HEK293 (cell line): ENCODE measurements around the gene LCN9.

ENCODE experiments used
- ZFP3 ChIP-seq: fragments of 450-650 bp; formaldehyde crosslinking; IDR thresholded peaks from 2 replicates; pipeline ENCODE4 v1.5.1; 2016; ENCODE audit warnings: low read depth, missing biosample characterization, missing genetic modification characterization
- ZNF138 ChIP-seq: fragments of 450-650 bp; formaldehyde crosslinking; IDR thresholded peaks from 2 replicates; pipeline ENCODE4 v1.5.1; 2016; ENCODE audit warnings: missing biosample characterization, missing genetic modification characterization, borderline replicate concordance
- ZNF221 ChIP-seq: fragments of 450-650 bp; formaldehyde crosslinking; IDR thresholded peaks from 2 replicates; pipeline ENCODE4 v1.5.1; 2017; ENCODE audit warnings: missing biosample characterization, missing genetic modification characterization, borderline replicate concordance
- ZNF24 ChIP-seq: fragments of 450-650 bp; formaldehyde crosslinking; IDR thresholded peaks from 2 replicates; pipeline ENCODE4 v1.5.1; 2016; ENCODE audit warnings: missing biosample characterization, missing genetic modification characterization
- ZNF501 ChIP-seq: fragments of 450-650 bp; formaldehyde crosslinking; IDR thresholded peaks from 2 replicates; pipeline ENCODE4 v1.5.1; 2016; ENCODE audit warnings: missing biosample characterization, missing genetic modification characterization
- ZNF549 ChIP-seq: fragments of 450-650 bp; IDR thresholded peaks from 2 replicates; pipeline ENCODE4 v1.5.1; 2018; ENCODE audit warnings: missing biosample characterization, missing genetic modification characterization, mild to moderate bottlenecking, inconsistent platforms, moderate library complexity
- ZNF747 ChIP-seq: fragments of 450-650 bp; formaldehyde crosslinking; IDR thresholded peaks from 2 replicates; pipeline ENCODE4 v1.5.1; 2016; ENCODE audit warnings: missing biosample characterization, missing genetic modification characterization
- ZSCAN23 ChIP-seq: fragments of 450-650 bp; formaldehyde crosslinking; IDR thresholded peaks from 2 replicates; pipeline ENCODE4 v1.5.1; 2016; ENCODE audit warnings: missing biosample characterization, missing genetic modification characterization
- TF ChIP-seq, protein P1 (sequence below): fragments of 450-650 bp; formaldehyde crosslinking; IDR thresholded peaks from 2 replicates; pipeline ENCODE4 v1.5.1; 2016; ENCODE audit warnings: missing biosample characterization, missing genetic modification characterization
- TF ChIP-seq, protein P2 (sequence below): IDR thresholded peaks from 2 replicates; pipeline ENCODE4 v1.6.1; 2011; ENCODE audit warnings: mild to moderate bottlenecking, low read depth, low read length, borderline replicate concordance
- TF ChIP-seq, protein P3 (sequence below): fragments of 450-650 bp; formaldehyde crosslinking; IDR thresholded peaks from 2 replicates; pipeline ENCODE4 v1.5.1; 2016; ENCODE audit warnings: missing biosample characterization, missing genetic modification characterization
- TF ChIP-seq, protein P4 (sequence below): fragments of 450-650 bp; formaldehyde crosslinking; IDR thresholded peaks from 2 replicates; pipeline ENCODE4 v1.5.1; 2016; ENCODE audit warnings: missing biosample characterization, missing genetic modification characterization
- TF ChIP-seq, protein P5 (sequence below): fragments of 450-650 bp; formaldehyde crosslinking; IDR thresholded peaks from 2 replicates; pipeline ENCODE4 v1.5.1; 2016; ENCODE audit warnings: missing biosample characterization, missing genetic modification characterization, low read depth

DNA sequence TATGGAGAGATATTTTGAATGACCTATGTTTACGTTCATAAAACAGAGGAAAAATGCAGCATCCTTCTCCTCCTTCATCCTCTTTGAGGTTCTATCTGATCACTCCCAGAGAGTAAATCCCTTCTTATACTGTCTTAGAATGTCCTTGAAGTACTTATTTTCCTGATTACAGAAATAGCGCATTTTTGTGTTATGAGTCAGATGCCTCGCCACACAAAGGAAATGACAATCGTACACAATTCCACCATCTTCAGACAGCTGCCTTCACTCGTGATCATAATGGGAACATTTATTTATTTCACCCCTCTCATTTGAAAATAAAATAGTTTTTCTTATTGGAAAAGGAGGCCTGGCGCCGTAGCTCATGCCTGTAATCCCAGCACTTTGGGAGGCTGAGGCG is 21.4 kb upstream of the LCN9 start:
- TF ChIP-seq, protein P1, sequence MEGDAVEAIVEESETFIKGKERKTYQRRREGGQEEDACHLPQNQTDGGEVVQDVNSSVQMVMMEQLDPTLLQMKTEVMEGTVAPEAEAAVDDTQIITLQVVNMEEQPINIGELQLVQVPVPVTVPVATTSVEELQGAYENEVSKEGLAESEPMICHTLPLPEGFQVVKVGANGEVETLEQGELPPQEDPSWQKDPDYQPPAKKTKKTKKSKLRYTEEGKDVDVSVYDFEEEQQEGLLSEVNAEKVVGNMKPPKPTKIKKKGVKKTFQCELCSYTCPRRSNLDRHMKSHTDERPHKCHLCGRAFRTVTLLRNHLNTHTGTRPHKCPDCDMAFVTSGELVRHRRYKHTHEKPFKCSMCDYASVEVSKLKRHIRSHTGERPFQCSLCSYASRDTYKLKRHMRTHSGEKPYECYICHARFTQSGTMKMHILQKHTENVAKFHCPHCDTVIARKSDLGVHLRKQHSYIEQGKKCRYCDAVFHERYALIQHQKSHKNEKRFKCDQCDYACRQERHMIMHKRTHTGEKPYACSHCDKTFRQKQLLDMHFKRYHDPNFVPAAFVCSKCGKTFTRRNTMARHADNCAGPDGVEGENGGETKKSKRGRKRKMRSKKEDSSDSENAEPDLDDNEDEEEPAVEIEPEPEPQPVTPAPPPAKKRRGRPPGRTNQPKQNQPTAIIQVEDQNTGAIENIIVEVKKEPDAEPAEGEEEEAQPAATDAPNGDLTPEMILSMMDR (tag by site-specific recombination), result no peak
- TF ChIP-seq ZNF138 (tag by site-specific recombination), result no peak
- TF ChIP-seq, protein P2, sequence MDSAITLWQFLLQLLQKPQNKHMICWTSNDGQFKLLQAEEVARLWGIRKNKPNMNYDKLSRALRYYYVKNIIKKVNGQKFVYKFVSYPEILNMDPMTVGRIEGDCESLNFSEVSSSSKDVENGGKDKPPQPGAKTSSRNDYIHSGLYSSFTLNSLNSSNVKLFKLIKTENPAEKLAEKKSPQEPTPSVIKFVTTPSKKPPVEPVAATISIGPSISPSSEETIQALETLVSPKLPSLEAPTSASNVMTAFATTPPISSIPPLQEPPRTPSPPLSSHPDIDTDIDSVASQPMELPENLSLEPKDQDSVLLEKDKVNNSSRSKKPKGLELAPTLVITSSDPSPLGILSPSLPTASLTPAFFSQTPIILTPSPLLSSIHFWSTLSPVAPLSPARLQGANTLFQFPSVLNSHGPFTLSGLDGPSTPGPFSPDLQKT, result no peak
- no peak for TF ChIP-seq ZSCAN23 (tag by site-specific recombination)
- TF ChIP-seq ZNF747 (tag by site-specific recombination), result no peak
- TF ChIP-seq, protein P3, sequence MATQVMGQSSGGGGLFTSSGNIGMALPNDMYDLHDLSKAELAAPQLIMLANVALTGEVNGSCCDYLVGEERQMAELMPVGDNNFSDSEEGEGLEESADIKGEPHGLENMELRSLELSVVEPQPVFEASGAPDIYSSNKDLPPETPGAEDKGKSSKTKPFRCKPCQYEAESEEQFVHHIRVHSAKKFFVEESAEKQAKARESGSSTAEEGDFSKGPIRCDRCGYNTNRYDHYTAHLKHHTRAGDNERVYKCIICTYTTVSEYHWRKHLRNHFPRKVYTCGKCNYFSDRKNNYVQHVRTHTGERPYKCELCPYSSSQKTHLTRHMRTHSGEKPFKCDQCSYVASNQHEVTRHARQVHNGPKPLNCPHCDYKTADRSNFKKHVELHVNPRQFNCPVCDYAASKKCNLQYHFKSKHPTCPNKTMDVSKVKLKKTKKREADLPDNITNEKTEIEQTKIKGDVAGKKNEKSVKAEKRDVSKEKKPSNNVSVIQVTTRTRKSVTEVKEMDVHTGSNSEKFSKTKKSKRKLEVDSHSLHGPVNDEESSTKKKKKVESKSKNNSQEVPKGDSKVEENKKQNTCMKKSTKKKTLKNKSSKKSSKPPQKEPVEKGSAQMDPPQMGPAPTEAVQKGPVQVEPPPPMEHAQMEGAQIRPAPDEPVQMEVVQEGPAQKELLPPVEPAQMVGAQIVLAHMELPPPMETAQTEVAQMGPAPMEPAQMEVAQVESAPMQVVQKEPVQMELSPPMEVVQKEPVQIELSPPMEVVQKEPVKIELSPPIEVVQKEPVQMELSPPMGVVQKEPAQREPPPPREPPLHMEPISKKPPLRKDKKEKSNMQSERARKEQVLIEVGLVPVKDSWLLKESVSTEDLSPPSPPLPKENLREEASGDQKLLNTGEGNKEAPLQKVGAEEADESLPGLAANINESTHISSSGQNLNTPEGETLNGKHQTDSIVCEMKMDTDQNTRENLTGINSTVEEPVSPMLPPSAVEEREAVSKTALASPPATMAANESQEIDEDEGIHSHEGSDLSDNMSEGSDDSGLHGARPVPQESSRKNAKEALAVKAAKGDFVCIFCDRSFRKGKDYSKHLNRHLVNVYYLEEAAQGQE (tag by site-specific recombination), result no peak
- no peak for TF ChIP-seq ZNF501 (tag by site-specific recombination)
- TF ChIP-seq ZNF221 (tag by site-specific recombination), result no peak
- no peak for TF ChIP-seq ZNF24 (tag by site-specific recombination)
- TF ChIP-seq, protein P4, sequence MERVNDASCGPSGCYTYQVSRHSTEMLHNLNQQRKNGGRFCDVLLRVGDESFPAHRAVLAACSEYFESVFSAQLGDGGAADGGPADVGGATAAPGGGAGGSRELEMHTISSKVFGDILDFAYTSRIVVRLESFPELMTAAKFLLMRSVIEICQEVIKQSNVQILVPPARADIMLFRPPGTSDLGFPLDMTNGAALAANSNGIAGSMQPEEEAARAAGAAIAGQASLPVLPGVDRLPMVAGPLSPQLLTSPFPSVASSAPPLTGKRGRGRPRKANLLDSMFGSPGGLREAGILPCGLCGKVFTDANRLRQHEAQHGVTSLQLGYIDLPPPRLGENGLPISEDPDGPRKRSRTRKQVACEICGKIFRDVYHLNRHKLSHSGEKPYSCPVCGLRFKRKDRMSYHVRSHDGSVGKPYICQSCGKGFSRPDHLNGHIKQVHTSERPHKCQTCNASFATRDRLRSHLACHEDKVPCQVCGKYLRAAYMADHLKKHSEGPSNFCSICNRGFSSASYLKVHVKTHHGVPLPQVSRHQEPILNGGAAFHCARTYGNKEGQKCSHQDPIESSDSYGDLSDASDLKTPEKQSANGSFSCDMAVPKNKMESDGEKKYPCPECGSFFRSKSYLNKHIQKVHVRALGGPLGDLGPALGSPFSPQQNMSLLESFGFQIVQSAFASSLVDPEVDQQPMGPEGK (tag by site-specific recombination), result no peak
- TF ChIP-seq ZFP3 (tag by site-specific recombination), result no peak
- TF ChIP-seq, protein P5, sequence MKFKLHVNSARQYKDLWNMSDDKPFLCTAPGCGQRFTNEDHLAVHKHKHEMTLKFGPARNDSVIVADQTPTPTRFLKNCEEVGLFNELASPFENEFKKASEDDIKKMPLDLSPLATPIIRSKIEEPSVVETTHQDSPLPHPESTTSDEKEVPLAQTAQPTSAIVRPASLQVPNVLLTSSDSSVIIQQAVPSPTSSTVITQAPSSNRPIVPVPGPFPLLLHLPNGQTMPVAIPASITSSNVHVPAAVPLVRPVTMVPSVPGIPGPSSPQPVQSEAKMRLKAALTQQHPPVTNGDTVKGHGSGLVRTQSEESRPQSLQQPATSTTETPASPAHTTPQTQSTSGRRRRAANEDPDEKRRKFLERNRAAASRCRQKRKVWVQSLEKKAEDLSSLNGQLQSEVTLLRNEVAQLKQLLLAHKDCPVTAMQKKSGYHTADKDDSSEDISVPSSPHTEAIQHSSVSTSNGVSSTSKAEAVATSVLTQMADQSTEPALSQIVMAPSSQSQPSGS, result no peak
- TF ChIP-seq ZNF549 (tag by site-specific recombination), result no peak
